G401.6 (cell line): ENCODE results near the gene CD58.
"Not testable (repeated sequence)": the region's sequence is repeated elsewhere in the genome, so short reads cannot be mapped to it uniquely, and the experiment has no call there.

ENCODE experiments used
- FAIRE-seq: peaks from 2 replicates; lab custom pipeline; 2012; peaks lifted over from hg19 to GRCh38; lab: Jason Lieb, UNC

CD58 gene

DNA sequence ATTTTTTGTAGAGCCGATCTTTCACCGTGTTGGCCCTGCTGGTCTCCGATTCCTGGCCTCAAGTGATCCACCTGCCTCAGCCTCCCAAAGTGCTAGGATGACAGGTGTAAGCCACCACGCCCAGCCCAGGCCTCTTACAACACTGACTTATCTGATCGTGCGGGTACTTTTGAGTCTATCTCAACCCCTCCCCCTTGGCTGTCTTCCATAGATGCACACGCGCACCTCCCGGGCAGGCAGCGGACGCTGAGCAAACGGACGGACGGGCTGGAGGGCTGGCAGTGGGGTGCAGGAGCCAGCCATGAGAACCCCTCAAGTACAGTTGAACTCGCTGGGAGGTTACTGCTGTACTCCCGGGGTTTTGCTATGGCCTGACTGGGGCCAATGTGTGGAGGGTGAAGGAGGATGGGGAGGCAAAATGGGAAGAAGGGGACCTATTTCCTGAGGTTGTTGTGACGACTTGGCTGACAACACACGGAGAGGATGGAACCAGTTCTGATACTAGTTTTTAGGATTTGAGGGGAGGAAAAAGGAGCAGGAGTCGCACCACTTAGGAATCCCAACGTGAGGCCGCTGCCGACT is 959 bp downstream of the CD58 start:
- FAIRE-seq, result no peak

DNA sequence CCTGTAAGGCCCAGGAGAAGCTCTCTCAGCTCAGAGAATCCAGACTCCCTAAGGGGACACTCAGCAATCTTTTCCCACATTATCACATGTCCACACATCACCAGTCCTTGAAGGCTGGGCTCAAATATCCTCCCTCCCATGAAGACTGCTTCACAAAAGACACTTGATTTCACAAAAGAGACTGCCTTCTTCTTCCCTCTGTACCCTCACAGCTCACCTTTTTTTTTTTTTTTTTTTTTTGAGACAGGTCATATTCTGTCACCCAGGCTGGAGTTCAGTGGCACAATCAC is 1.5 kb downstream of the CD58 start:
- FAIRE-seq, result no peak

DNA sequence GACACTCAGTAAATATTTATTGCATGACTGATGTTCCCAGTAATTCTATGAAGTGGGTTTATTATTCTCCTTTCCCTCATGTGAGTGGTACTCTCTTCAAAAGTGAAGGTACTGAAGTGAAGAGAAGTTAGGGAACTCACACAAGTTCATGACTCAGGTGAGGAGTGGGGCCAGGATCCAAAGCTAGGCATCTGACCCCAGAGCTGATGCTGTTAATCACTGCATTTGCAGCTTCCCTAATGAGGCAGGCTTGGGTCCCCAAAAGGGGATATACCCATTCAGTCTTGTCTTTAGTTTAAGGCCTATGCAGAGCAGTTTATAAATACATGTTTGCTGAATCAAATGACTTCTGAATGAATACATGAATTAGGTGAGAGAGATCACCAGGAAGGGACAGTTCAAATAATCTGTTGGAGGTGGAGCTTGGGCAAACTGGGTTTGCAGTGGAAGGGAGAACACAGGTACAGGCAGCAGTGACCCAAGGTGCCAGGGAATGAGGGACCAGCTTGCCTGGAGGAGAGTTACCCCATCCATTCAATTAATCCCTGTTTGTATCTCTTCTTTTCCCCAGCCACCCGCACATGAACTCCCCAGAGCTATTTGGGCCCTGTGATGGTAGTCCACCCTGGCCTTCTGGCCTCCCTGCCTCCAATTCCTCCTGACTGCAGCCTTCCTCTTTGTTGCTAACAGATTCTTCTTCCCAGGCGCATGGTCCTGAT is 2.0 kb downstream of the CD58 start:
- FAIRE-seq, result no peak

DNA sequence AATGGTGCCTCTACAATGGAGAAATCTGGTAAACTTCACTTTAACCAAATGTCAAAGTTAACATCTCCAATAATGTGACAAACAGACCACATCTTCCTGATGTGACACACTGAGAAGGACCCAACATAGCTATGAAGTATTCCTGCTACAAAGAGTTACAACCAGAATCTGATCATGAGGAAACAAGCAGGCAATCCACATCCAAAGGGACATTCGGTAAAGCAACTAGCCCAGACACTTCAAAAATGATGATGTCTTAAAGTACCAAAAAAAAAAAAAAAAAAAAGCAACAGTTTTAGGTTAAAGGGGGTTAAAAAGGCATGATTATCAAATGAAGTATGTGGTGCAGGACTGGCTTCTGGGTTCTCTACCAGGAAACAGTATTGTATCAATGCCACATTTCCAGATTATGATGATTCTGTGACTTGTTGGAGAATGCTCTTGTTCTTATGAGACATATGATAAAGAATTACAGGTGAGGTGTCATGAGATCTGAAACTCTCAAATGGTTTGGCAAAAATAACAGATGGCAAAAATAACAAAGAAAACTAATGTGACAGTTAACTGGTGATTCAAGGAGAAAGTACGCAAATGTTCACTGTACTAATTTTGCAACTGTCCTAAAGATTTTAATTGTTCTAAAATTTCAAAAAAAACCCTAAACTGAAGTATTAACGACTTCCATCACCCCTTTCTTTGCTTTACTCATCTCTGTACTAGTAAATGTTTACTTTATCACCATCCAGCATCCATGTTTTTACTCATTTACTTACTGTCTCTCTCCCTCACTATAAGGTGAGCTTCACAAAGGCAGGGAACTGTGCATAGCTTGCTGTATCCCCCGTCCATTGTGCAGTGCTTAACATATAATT is 2.8 kb downstream of the CD58 start:
- no peak for FAIRE-seq

DNA sequence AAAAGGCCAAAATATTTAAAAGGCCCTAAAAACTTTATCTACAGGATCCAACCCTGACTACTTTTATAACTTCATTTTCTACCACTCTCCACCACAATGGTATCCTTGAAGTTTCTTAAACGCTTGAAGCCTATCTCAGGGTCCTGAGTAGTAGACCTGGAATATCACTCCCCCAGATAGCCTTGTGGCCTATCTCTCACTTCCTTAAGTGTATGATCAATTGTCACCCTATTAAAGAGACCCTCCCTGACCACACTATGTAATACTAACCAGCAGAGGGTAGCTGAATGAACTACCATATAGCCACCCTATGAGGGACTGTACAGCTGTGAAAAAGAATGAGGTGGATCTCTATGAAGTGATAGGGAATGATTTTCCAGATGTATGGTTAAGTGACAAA is 5.6 kb downstream of the CD58 start:
- no peak for FAIRE-seq

DNA sequence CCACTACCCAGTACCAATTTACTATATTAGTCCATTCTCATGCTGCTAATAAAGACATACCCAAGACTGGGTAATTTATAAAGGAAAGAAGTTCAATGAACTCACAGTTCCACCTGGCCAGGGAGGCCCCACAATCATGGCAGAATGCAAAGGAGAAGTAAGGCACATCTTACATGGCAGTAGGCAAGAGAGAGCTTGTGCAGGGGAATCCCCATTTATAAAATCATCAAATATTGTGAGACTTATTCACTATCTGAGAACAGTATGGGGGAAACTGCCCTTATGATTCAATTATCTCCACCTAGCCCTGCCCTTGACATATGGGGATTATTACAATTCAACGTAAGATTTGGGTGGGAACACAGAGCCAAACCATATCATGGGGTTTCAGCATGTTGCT is 6.4 kb downstream of the CD58 start:
- FAIRE-seq, result no peak

DNA sequence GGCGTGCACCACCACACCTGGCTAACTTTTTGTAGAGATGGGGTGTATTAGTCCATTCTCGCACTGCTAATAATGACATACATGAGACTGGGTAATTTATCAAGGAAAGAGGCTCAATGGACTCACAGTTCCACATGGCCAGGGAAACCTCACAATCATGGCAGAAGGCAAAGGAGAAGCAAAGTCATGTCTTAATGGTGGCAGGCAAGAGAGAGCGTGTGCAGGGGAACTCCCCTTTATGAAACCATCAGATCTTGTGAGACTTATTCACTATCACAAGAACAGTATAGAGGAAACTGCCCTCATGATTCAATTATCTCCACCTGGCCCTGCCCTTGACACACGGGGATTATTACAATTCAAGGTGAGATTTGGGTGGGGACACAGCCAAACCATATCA is 8.4 kb downstream of the CD58 start:
- not testable (repeated sequence) for FAIRE-seq

- FAIRE-seq, result no peak
Observed at GRCh38 chr1:116561563-116561962, 9.3 kb downstream of the CD58 start.

DNA sequence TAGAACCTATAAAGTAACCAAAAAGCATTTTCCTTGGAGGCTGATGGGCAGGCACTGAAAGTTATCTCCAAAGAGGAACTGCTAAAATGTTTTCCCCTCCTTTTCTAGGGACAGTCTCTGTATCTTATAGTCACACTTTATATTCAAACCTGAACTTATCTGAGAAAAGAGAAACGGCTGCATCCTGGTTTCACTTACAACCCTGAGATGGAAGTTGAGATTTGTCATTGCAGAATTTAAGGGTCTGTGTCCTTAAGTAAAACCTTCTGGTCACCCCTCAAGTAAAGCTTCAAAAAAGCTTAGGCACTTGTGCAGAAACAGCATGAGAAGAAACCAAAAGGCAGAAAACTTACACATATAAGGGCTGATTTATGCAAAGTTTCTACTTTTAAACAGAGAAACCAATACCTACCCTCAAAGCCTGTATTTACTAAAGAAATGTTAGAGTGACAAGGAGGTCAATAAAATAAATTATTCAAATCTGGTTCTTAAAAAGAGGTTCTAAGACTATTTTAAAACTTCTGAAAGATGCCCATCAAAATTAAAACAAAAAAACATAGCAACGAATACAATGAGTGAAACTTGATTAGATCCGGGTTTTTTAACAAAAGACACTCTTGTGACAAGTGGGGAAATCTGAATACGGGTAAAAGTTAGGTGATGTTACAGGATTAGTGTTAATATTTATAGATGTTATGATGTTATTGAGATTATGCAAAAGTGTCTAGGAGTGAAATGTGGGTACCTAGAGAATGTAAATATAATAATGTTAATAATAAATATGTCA is 9.9 kb downstream of the CD58 start:
- FAIRE-seq, result no peak

- FAIRE-seq, result no peak
Observed at GRCh38 chr1:116559304-116559761, 11.5 kb downstream of the CD58 start.

DNA sequence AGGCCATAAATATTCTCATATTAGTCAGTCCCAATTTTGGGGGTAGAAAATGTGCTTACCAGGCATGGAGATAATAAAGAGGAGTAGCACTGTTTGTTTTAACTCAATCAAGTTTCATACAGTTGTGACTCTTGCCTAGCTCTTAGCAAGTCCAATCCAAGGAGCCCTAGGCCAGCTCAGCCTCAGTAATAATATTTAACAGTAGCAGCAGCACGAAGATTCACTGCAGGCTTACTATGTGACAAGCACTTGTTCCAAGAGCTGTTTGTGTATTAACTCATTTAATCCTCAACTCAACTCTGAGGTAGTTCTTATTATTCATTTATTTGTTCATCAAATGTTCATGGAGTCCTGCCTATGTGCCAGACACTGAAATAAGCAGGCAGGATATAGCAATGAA is 12.3 kb downstream of the CD58 start:
- FAIRE-seq, result no peak

DNA sequence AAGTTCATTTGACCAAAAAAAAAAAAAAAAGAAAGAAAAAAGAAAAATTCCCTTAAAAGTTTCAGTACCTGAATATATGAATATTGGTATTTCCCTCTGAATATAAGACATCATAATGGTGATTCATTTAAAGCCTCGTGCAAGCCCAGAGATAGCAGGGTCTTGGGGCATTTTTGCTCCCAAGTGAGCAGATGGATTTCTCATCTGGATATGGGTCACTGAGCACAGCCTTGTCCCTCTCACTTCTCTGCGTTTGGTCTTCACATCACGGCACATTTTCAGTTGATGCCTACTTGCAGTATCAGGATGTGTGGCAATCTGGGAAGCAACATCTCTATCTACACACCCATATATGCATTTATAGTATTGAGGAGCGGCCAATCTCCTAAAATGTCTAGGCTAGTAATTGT is 12.7 kb downstream of the CD58 start:
- no peak for FAIRE-seq

DNA sequence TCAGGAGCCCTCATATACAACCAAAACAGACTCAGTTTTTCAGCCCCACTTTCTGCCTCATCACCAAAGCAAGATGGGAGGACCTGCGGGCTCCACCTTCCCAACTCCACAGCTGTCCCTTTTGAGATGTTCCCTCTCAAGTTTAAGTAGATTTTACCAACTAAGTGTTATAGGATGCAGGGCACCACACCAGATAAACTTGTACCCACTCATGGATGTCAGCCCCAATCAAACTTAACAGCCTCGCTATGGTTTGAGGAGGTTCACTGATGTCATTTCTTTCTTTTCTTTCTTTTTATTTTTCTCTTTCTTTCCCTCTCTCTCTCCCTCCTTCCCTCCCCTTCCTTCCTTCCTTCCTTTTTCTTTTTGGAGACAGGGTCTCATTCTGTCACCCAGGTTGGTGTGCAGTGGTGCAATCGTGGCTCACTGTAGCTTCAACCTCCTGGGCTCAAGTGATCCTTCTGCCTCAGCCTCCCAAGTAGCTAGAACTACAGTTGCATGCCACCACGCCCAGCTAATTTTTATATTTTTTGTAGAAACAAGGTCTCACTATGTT is 13.4 kb downstream of the CD58 start:
- FAIRE-seq, result no peak

DNA sequence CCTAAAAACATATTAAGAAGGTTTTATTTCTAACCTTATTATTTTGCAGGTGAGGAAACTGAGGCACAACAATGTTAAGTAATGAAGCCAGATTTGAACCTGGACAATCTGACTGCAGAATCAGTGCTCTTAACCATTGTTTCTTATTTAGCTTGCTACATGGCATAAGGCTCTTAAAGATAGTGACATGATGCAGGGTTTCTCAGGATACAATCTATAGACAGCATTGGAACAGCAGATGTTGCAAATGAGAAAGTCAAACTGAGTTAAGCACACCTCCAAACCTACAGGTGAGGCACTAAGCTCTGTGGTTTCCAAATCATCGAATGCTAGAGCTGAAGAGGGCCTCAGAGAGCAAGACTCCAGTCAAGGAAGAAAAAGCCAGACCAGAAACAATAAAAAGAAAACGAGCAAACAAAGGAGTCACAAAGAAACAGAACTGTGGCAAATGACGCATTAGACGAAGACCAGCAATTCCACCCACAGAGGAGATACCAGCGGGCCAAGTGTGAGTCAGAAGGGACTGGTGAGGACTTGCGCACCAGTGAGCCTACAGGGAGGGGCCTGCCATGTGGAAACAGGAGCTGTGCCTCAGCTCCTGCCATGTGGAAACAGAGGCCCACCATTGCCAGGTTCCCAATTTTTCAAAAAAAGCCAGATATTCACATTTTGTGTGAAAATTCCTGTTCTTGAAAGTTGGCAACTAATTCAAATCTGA is 14.4 kb downstream of the CD58 start:
- FAIRE-seq, result no peak

GRCh38 chr1:116554924-116555323 is 15.9 kb downstream of the CD58 start:
- no peak for FAIRE-seq

- no peak for FAIRE-seq
Observed at GRCh38 chr1:116553386-116554115, 17.3 kb downstream of the CD58 start.

- no peak for FAIRE-seq
Observed at GRCh38 chr1:116546354-116546977, 24.4 kb downstream of the CD58 start.

GRCh38 chr1:116545359-116545705 is 25.5 kb downstream of the CD58 start:
- FAIRE-seq, result no peak

DNA sequence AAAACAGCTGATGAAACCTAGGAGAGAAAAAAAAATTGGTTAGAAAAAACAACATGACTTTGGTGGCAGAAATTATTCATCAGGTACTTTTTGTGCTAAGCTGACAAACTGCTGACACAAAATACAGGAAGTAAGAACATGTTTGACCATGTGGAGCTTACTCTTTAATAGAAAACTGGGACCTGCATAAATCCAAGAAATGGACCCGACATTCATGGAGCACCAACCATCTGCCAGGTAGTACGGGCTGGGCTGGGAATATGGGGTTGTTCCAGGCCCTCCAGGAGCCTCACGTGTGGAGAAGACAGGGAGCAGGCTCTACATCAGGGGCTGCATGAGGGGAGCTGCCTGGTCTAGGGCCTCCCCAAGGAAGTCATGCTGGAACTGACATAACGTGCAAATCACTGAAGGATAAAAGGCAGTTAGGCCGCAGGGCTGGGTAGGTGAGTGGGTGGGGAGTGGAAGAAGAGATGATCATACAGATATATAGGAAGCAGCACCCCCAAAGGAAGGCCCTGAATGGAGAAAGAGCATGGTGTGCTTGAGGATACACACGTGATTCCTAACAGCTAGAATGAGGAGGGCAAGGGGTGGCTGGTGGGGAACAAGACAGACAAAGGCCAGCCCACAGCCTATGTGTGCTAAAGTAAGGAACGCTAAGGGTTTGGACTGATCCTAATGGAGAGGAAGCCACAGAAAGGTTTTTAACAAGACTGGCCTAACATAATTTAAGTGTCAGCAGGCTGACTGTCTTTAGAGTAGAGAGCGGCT is 26.1 kb downstream of the CD58 start:
- FAIRE-seq, result no peak

GRCh38 chr1:116540088-116540487 is 30.7 kb downstream of the CD58 start:
- no peak for FAIRE-seq
